ENCODE results near the gene KMT2E.

The KMT2E gene

DNA sequence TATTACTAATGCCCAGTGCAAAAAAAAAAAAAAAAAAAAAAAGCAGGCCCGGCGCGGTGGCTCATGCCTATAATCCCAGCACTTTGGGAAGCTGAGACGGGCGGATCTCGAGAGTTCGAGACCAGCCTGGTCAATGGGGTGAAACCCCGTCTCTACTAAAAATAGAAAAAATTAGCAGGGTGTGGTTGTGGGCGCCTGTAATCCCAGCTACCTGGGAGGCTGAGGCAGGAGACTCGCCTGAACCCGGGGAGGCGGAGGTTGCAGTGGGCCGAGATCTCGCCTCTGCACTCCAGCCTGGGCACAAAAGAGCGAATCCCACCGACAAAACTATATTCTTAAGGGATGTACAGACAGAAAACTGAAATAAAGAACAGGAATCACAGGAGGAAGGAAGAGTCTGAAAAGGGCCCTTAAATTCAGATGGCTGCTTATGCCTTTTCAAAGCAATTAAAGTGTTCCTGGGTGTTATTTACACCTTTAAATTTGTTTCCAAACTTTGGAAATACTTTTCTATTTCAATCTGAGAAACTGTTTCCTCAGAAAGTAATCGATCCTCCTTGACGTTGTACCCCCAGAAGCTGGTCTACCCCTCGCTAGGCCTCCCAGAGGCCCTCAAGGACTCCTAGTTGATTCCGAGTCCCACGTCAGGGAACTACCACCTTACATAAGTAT is 2.0 kb upstream of the KMT2E start:
- TF ChIP-seq, protein P1, sequence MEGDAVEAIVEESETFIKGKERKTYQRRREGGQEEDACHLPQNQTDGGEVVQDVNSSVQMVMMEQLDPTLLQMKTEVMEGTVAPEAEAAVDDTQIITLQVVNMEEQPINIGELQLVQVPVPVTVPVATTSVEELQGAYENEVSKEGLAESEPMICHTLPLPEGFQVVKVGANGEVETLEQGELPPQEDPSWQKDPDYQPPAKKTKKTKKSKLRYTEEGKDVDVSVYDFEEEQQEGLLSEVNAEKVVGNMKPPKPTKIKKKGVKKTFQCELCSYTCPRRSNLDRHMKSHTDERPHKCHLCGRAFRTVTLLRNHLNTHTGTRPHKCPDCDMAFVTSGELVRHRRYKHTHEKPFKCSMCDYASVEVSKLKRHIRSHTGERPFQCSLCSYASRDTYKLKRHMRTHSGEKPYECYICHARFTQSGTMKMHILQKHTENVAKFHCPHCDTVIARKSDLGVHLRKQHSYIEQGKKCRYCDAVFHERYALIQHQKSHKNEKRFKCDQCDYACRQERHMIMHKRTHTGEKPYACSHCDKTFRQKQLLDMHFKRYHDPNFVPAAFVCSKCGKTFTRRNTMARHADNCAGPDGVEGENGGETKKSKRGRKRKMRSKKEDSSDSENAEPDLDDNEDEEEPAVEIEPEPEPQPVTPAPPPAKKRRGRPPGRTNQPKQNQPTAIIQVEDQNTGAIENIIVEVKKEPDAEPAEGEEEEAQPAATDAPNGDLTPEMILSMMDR (IDR thresholded peaks at IDR 0.05; ENCODE audit: borderline replicate concordance, control extremely low read depth, extremely low read depth, insufficient read depth, missing control alignments) = no peak
- DNase-seq (ENCODE audit: low spot score) = no peak
- in situ Hi-C loops (cut with MboI; ENCODE audit: low sequenced_read_pairs, unreplicated experiment) = no loop called here

DNA sequence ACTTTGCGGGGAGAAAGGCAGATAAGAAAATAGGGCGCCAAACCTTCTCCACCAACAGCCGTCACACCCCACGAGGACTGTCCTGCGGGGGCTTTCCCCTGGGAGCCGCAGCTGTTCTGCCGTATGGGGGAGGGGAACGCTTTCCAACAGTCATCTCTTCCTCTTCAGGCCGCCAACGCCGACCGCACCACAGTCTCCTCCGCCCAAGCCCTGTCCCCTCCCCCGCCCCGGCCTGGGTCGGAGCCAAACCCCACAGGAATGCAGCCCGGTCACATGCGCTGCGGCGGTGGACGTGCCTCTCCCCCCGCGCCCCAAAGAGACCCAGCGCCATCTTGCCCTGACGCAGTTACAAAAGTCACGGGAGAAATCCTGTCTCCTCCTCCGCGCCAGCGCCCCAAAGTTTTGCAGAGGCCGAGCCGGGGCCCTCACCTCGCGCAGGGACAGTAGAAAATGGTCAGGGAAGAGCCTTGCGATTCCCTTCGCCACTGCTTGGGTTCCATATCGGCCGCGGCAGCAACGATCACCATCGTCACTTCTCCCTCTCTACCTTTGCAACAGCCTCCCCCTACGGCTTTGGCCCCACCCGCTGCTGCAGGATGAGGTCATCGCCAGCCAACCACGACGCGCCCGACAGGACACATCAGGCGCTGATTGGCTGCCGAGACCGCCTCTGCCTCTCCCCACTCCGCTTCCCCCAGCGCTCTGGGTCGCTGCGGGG is 1.3 kb upstream of the KMT2E start:
- in situ Hi-C loops (cut with MboI; ENCODE audit: low sequenced_read_pairs, unreplicated experiment) = no loop called here
- TF ChIP-seq, protein P1 (IDR thresholded peaks at IDR 0.05; ENCODE audit: borderline replicate concordance, control extremely low read depth, extremely low read depth, insufficient read depth, missing control alignments) = no peak
- peak; percentile 97 for DNase-seq (ENCODE audit: low spot score)

DNA sequence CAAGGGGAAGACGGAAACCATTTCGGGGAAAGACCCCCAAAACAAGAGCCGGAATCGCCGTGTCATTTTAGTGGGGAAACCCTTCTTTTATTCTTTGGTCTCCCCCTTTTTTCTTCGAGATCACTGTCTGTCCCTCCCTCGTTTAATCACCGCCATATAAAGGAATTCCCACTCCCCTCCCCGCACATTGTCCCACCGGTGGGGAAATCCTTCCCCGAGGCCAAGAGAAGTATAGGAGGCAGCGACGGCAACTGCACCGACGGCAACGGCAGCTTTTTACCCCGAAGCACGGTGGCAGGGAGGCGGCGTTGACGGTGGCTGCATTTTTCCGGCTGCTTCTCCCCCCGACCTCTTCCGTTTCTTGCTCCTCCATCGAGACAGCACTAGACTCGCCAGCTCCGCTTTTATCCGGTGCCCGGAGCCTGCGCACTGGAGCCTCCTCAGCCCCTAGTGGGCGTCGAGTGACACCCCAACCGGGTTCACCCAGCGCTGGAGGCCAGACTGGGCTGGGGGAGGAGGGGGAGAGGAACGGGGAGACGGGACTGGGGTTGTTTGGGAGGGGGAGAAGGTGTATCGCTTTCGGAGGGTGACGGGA is 687 bp upstream of the KMT2E start:
- in situ Hi-C loops (cut with MboI; ENCODE audit: low sequenced_read_pairs, unreplicated experiment) = no loop called here
- peak; percentile 86 for DNase-seq (ENCODE audit: low spot score)
- TF ChIP-seq, protein P1 (IDR thresholded peaks at IDR 0.05; ENCODE audit: borderline replicate concordance, control extremely low read depth, extremely low read depth, insufficient read depth, missing control alignments) = peak; percentile 26

DNA sequence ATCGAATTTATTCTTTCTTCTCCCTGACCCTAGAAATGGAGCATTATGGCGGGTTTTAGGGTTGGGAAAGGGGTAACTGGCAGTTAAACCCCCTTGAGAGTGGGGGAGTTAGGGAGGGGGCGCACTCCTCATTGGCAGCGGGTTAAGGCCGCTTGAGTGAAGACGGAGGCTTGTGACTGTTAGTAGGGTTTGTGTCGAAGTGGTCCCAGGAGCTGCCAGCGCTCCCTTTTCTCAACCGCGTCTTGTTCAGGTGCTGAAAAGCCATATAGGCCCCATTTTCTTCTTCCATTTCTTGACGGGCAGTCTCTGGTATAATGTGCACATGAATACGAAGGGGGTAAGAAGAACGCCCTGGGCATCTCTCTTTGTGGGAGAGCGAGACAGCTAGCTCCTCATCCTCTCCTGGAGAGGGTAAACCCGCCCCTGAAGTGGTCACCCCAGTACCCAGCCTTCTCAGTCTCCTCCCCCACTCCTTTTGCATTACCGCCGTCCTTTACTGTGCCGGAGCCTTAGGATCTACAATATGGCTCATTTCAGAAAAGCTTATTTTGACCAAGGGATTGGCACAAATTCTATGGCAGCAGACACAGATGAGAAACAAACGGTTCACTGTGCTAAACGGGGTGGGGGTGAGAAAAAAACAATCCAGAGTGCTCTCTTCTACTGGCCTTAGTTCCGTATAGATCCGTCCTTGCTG is 836 bp downstream of the KMT2E start:
- TF ChIP-seq, protein P1 (IDR thresholded peaks at IDR 0.05; ENCODE audit: borderline replicate concordance, control extremely low read depth, extremely low read depth, insufficient read depth, missing control alignments) = no peak
- in situ Hi-C loops (cut with MboI; ENCODE audit: low sequenced_read_pairs, unreplicated experiment) = no loop called here
- peak; percentile 37 for DNase-seq (ENCODE audit: low spot score)

DNA sequence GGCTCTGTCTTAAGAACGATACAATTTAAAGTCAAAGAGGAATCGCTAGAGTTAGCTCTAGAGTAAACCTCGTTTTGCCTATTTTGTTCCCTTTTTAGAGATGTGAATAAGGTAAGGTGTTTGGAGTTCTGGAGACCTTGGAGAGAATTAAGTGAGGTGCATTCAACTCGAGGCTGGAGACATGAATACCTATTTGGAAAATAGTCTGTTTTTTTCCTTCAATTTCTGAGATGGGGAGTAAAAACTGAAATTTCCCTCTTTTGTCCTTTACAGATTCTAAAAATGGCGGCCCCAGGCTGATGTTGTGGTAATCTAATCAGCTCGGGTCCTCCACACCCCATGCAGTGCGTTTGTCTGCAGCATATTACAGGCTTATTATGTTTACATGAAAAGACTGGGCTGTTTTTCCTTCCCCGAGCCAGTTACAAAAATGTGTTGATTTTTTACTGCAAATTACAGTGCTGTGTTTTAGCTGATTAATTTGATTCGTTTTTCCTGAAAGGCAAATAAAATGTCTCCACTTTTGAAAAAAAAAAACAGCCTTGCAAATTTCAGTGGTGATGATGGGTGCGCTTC is 1.5 kb downstream of the KMT2E start:
- no peak for DNase-seq (ENCODE audit: low spot score)
- in situ Hi-C loops (cut with MboI; ENCODE audit: low sequenced_read_pairs, unreplicated experiment) = no loop called here
- TF ChIP-seq, protein P1 (IDR thresholded peaks at IDR 0.05; ENCODE audit: borderline replicate concordance, control extremely low read depth, extremely low read depth, insufficient read depth, missing control alignments) = no peak

DNA sequence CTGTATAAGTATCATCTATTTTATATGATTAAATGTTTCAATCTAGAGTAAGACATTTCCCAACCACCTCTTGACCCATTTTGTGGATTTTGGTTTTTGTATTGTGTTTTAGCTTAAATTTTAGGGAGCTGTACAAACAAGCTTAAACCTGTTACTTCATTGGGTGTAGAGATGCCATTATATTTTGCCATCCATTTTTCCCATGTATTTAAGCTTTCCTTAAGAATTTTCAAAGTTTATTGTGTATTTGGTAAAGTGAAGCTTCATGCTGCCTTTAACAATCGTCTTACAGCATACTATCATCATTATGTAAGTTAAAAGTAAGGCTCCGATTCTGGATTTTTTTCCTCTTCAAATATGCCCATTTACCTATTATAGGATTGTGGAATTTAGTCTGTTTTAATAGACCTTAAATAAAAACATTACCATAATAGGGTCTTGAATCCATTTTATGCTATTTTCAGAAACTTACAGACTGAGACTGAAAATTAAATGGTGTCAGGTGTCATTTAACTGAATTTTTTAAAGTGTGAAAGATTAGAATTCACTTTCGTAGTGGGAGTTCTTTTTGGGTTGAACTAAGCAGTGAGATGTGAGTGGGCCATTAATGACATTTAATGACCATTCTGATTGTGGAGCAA is 2.2 kb downstream of the KMT2E start:
- no peak for DNase-seq (ENCODE audit: low spot score)
- TF ChIP-seq, protein P1 (IDR thresholded peaks at IDR 0.05; ENCODE audit: borderline replicate concordance, control extremely low read depth, extremely low read depth, insufficient read depth, missing control alignments) = no peak
- in situ Hi-C loops (cut with MboI; ENCODE audit: low sequenced_read_pairs, unreplicated experiment) = no loop called here

All from GM13976 (cell line).